Urinary bladder (tissue), 4 donors: Measurements from ENCODE around the gene LCN6. TPM values are rescaled to one million over a fixed set of nuclear protein-coding genes. Genes with fewer than 3 reads are reported as not detected.
"Not testable (repeated sequence)": the region's sequence is repeated elsewhere in the genome, so short reads cannot be mapped to it uniquely, and the experiment has no call there.

Source experiments
- DNase-seq: peaks from one replicate; pipeline ENCODE4 v3.0.0-alpha.2; 2015; ENCODE audit errors: extremely low spot score
- H3K27ac ChIP-seq: one replicate; pipeline ENCODE4 v1.5.1; 2013; ENCODE audit warnings: low read depth, mild to moderate bottlenecking, moderate library complexity
- H3K36me3 ChIP-seq: one replicate; pipeline ENCODE4 v1.6.1; 2013; ENCODE audit warnings: mild to moderate bottlenecking, moderate library complexity; ENCODE audit not compliant: insufficient read depth
- H3K4me1 ChIP-seq: one replicate; pipeline ENCODE4 v1.6.1; 2013; ENCODE audit warnings: mild to moderate bottlenecking, moderate library complexity; ENCODE audit not compliant: insufficient read depth
- H3K4me3 ChIP-seq: one replicate; pipeline ENCODE4 v1.5.1; 2013; ENCODE audit warnings: low read depth, low read length
- whole genome bisulfite sequencing: extraction: QIAGEN DNeasy Blood & Tissue Kit; methylation state at CpG from one replicate; pipeline ENCODE4 v1.1.7; 2013; 5-methylcytosine and 5-hydroxymethylcytosine counted together
- polyA plus RNA-seq: library from polyadenylated mRNA; stranded (reverse); fragments of 200-250 nt; gene quantifications from one replicate; pipeline ENCODE4 v1.2.3, GENCODE V29; 2013
- total RNA-seq: library from RNA; depleted of rRNA; stranded (reverse); fragments of >200 nt; gene quantifications from one replicate; pipeline ENCODE4 v1.2.3, GENCODE V29; 2014
- donor health status: healthy with polysubstance abuse.
- donor health status: healthy.

The LCN6 gene
- total RNA-seq = not detected
- polyA plus RNA-seq = 26.6 TPM

- Histone ChIP-seq H3K4me3 (no peak within 1 kb of the TSS), H3K36me3 (no peaks in the 10 kb centered on the region), H3K27ac (no peak within 1 kb of the TSS), H3K4me1 (no peaks in the 10 kb centered on the region)
- WGBS = 76% methylated on average over 8 of the region's 8 CpGs
- DNase-seq = no peak
These were observed at the start of gene LCN6 for GRCh38 chr9:136748201-136748600. LCN6 (minus strand) TSS chr9:136748525; CDS start chr9:136748483, 42 bp downstream.

- not testable (repeated sequence) for DNase-seq, H3K4me1 ChIP-seq, H3K36me3 ChIP-seq, H3K27ac ChIP-seq, H3K4me3 ChIP-seq
- 4% methylated on average over 10 of the region's 10 CpGs for WGBS
These were observed 48.5 kb upstream of the LCN6 start for GRCh38 chr9:136796775-136797347.

- DNase-seq = no peak
- H3K27ac ChIP-seq = no peak within 1 kb of the TSS
- 39% methylated on average over 5 of the region's 5 CpGs for WGBS
These were observed 48.0 kb upstream of the LCN6 start, which contains the start of gene CCDC183 for GRCh38 chr9:136796238-136796774. CCDC183 (plus strand) TSS chr9:136796338; CDS start chr9:136796398, 60 bp downstream.

GRCh38 chr9:136795000-136795348, 46.6 kb upstream of the LCN6 start:
- WGBS = 79% methylated on average over 6 of the region's 6 CpGs

More at GRCh38 chr9:136796238-136796774, 48.0 kb upstream of the LCN6 start, which contains the start of gene CCDC183:
- Histone ChIP-seq H3K4me1 (peaks cover 1% of the 10 kb centered on the region), H3K36me3 (no peaks in the 10 kb centered on the region), H3K4me3 (no peak within 1 kb of the TSS)

GRCh38 chr9:136794281-136794999, 46.1 kb upstream of the LCN6 start:
- no peaks in the 10 kb centered on the region for H3K36me3 ChIP-seq
- H3K4me1 ChIP-seq = no peaks in the 10 kb centered on the region
- WGBS = 86% methylated on average over 14 of the region's 14 CpGs
- no peak overlapping the region for H3K4me3 ChIP-seq
- DNase-seq = no peak
- H3K27ac ChIP-seq = no peak overlapping the region

More at GRCh38 chr9:136795000-136795348, 46.6 kb upstream of the LCN6 start:
- DNase-seq = no peak
- no peaks in the 10 kb centered on the region for H3K36me3 ChIP-seq
- peaks cover under 1% of the 10 kb centered on the region for H3K4me1 ChIP-seq
- no peak overlapping the region for H3K27ac ChIP-seq
- no peak overlapping the region for H3K4me3 ChIP-seq

GRCh38 chr9:136793086-136793946, 45.0 kb upstream of the LCN6 start:
- DNase-seq = no peak
- Histone ChIP-seq H3K36me3 (no peaks in the 10 kb centered on the region), H3K4me1 (no peaks in the 10 kb centered on the region), H3K27ac (no peak overlapping the region), H3K4me3 (no peak overlapping the region)
- 76% methylated on average over 17 of the region's 17 CpGs for WGBS

GRCh38 chr9:136792321-136793085, 44.2 kb upstream of the LCN6 start:
- no peak overlapping the region for H3K4me3 ChIP-seq
- H3K27ac ChIP-seq = no peak overlapping the region
- no peaks in the 10 kb centered on the region for H3K36me3 ChIP-seq
- WGBS = 81% methylated on average over 15 of the region's 15 CpGs
- no peaks in the 10 kb centered on the region for H3K4me1 ChIP-seq
- no peak for DNase-seq

- WGBS = 3% methylated on average over 29 of the region's 29 CpGs
- no peak for DNase-seq
- no peaks in the 10 kb centered on the region for H3K4me1 ChIP-seq
- peak overlapping the region; percentile 65 for H3K4me3 ChIP-seq
- peak overlapping the region; percentile 93 for H3K27ac ChIP-seq
- H3K36me3 ChIP-seq = no peaks in the 10 kb centered on the region
These were observed 43.4 kb upstream of the LCN6 start for GRCh38 chr9:136791516-136792276.

GRCh38 chr9:136790640-136791515, 42.6 kb upstream of the LCN6 start, which contains the start of gene TMEM141:
TMEM141 (plus strand) TSS chr9:136791344; CDS start chr9:136791371, 27 bp downstream.
- peak; percentile 96 for DNase-seq
- no peaks in the 10 kb centered on the region for H3K4me1 ChIP-seq
- no peaks in the 10 kb centered on the region for H3K36me3 ChIP-seq
- peak within 1 kb of the TSS; percentile 65 for H3K4me3 ChIP-seq
- WGBS = 2% methylated on average over 70 of the region's 70 CpGs
- peak within 1 kb of the TSS; percentile 93 for H3K27ac ChIP-seq

GRCh38 chr9:136789523-136789937, 41.2 kb upstream of the LCN6 start:
- H3K27ac ChIP-seq = no peak overlapping the region
- no peak for DNase-seq
- H3K36me3 ChIP-seq = no peaks in the 10 kb centered on the region
- no peaks in the 10 kb centered on the region for H3K4me1 ChIP-seq
- H3K4me3 ChIP-seq = no peak overlapping the region
- 65% methylated on average over 3 of the region's 3 CpGs for WGBS

GRCh38 chr9:136788644-136789522, 40.6 kb upstream of the LCN6 start:
- H3K4me1 ChIP-seq, H3K27ac ChIP-seq, DNase-seq, H3K4me3 ChIP-seq, H3K36me3 ChIP-seq: not testable (repeated sequence)
- 50% methylated on average over 27 of the region's 27 CpGs for WGBS
